GM12864 (cell line): Measurements from ENCODE around the gene TTI1.

Source experiments
- DNase-seq: peaks from one replicate; pipeline ENCODE4 v3.0.0-alpha.2; 2011; ENCODE audit warnings: low read depth
- H3K4me3 ChIP-seq: 2 replicates; pipeline ENCODE4 v1.5.1; 2011; ENCODE audit warnings: mild to moderate bottlenecking, low read depth, low read length, control low read depth
- CTCF ChIP-seq: IDR thresholded peaks from 2 replicates; pipeline ENCODE4 v1.5.1; 2011; ENCODE audit warnings: low read depth, mild to moderate bottlenecking, moderate library complexity, low read length, control low read depth, inconsistent platforms; ENCODE audit errors: missing control alignments

The TTI1 gene

GRCh38 chr20:38043512-38044300 is 10.4 kb upstream of the TTI1 start:
- no peak for TF ChIP-seq CTCF
- DNase-seq: no peak
- no peak overlapping the region for H3K4me3 ChIP-seq

- no peak overlapping the region for H3K4me3 ChIP-seq
- DNase-seq: no peak
- no peak for TF ChIP-seq CTCF
These were observed 7.0 kb upstream of the TTI1 start for GRCh38 chr20:38040276-38040675.

- H3K4me3 ChIP-seq: no peak overlapping the region
These were observed 3.1 kb upstream of the TTI1 start for GRCh38 chr20:38036366-38036765.

GRCh38 chr20:38034961-38035360 is 1.7 kb upstream of the TTI1 start:
- TF ChIP-seq CTCF: no peak
- no peak for DNase-seq
- peak overlapping the region; percentile 85 for H3K4me3 ChIP-seq

More at GRCh38 chr20:38036366-38036765, 3.1 kb upstream of the TTI1 start:
- DNase-seq: no peak
- TF ChIP-seq CTCF: no peak

- peak overlapping the region; percentile 85 for H3K4me3 ChIP-seq
- no peak for DNase-seq
- TF ChIP-seq CTCF: no peak
These were observed 923 bp upstream of the TTI1 start for GRCh38 chr20:38034108-38034649.

GRCh38 chr20:38032585-38033329 is 499 bp downstream of the TTI1 start:
- peak; percentile 29 for DNase-seq
- peak overlapping the region; percentile 85 for H3K4me3 ChIP-seq
- no peak for TF ChIP-seq CTCF
